OCI-LY7 (cell line): ENCODE measurements around the gene C1orf146.

Source experiments
- CTCF ChIP-seq: fragments of 200-600 bp; sonication (generic); conservative IDR thresholded peaks from 2 replicates; pipeline ENCODE4 v1.5.1; 2014; ENCODE audit warnings: mild to moderate bottlenecking, antibody characterized with exemption, low read length, moderate library complexity, mixed read lengths
- EZH2phosphoT487 ChIP-seq: fragments of 200-600 bp; sonication (generic); IDR thresholded peaks from 2 replicates; pipeline ENCODE4 v1.6.1; 2018; ENCODE audit warnings: low read depth, borderline replicate concordance, mild to moderate bottlenecking, mixed run types, antibody characterized with exemption, low read length, moderate library complexity, mixed read lengths

- TF ChIP-seq CTCF (no peak), EZH2phosphoT487 (no peak)
Measured at GRCh38 chr1:92277105-92277723, 59.5 kb downstream of the C1orf146 start.
